Activated B cell treated with CpG ODN at 0.5 μM for 24 hours (primary cell): Measurements from ENCODE around the gene XYLT1. TPM values are rescaled to one million over a fixed set of nuclear protein-coding genes. Genes with fewer than 3 reads are reported as not detected.

ENCODE experiments used
- ATAC-seq: fragments of 200-7000 bp; cut with Tn5 transposase; one replicate; pipeline ENCODE4 v1.10.0; 2021; ENCODE audit warnings: low read depth, mild to moderate bottlenecking, moderate library complexity
- CTCF ChIA-PET: fragments of 350-600 bp; sonication (Branson Sonifier 250); formaldehyde crosslinking; loops from one replicate; lab custom pipeline; 2021; ENCODE audit warnings: antibody characterized with exemption; lab: Charles Lee
- POLR2A ChIA-PET: fragments of 350-600 bp; sonication (Branson Sonifier 250); formaldehyde crosslinking; loops from one replicate; lab custom pipeline; 2021; ENCODE audit warnings: antibody characterized with exemption; lab: Charles Lee
- DNase-seq: peaks from one replicate; pipeline ENCODE4 v3.0.0; 2022
- H3K27ac Mint-ChIP-seq: one replicate; pipeline ENCODE4 v1.8.0; 2020; ENCODE audit warnings: mixed read lengths
- H3K27me3 Mint-ChIP-seq: one replicate; pipeline ENCODE4 v1.8.0; 2021; ENCODE audit warnings: mixed read lengths
- H3K36me3 Mint-ChIP-seq: one replicate; pipeline ENCODE4 v1.8.0; 2021; ENCODE audit warnings: low read depth, mixed read lengths
- H3K4me1 Mint-ChIP-seq: one replicate; pipeline ENCODE4 v1.8.0; 2021; ENCODE audit warnings: mixed read lengths
- H3K4me3 Mint-ChIP-seq: one replicate; pipeline ENCODE4 v1.8.0; 2020; ENCODE audit warnings: mild to moderate bottlenecking, mixed read lengths
- H3K9me3 Mint-ChIP-seq: one replicate; pipeline ENCODE4 v1.8.0; 2020; ENCODE audit warnings: mixed read lengths
- CTCF ChIP-seq: fragments of 200-600 bp; IDR thresholded peaks from one replicate; pipeline ENCODE4 v1.8.0; 2022; ENCODE audit warnings: antibody characterized with exemption, mild to moderate bottlenecking
- intact Hi-C: fragments of 100-400 bp; cut with micrococcal nuclease; formaldehyde crosslinking; loops from one replicate; pipeline ENCODE4 v1.15.1; 2024
- total RNA-seq: library from RNA; stranded (reverse); gene quantifications from 2 replicates; pipeline ENCODE4 v1.2.3, GENCODE V29; 2022

Gene XYLT1
- total RNA-seq, 1 donor from 2014 or later, result 17.0 TPM

GRCh38 chr16:17204206-17204605 lies 266.6 kb downstream of the XYLT1 start:
- no peak overlapping the region for H3K27ac Mint-ChIP-seq
- no peak overlapping the region for H3K4me3 Mint-ChIP-seq
- POLR2A ChIA-PET, result no interaction called here
- no peaks in the 10 kb centered on the region for H3K27me3 Mint-ChIP-seq
- intact Hi-C loops, result no loop called here
- peaks cover 27% of the 10 kb centered on the region for H3K36me3 Mint-ChIP-seq
- DNase-seq (no peak), ATAC-seq (no peak)
- no peak for TF ChIP-seq CTCF
- peaks cover 6% of the 10 kb centered on the region for H3K4me1 Mint-ChIP-seq
- CTCF ChIA-PET, result interaction anchor here (1.4 kb wide), 1 partner anchor 10 kb away, joined by 7 read pairs; no protein-coding TSS in a partner anchor
- H3K9me3 Mint-ChIP-seq, result no peaks in the 10 kb centered on the region

- Mint-ChIP-seq H3K4me3 (no peak overlapping the region), H3K36me3 (peaks cover 32% of the 10 kb centered on the region), H3K4me1 (peaks cover 6% of the 10 kb centered on the region), H3K27ac (no peak overlapping the region), H3K9me3 (no peaks in the 10 kb centered on the region), H3K27me3 (no peaks in the 10 kb centered on the region)
- DNase-seq (no peak), ATAC-seq (no peak)
- ChIA-PET POLR2A (interaction anchor here (0.6 kb wide), 1 partner anchor 19 kb away, joined by 4 read pairs; no protein-coding TSS in a partner anchor), CTCF (no interaction called here)
- intact Hi-C loops, result no loop called here
- no peak for TF ChIP-seq CTCF
Observed at GRCh38 chr16:17203424-17203823, 267.3 kb downstream of the XYLT1 start.

GRCh38 chr16:17199135-17199534 lies 271.6 kb downstream of the XYLT1 start:
- intact Hi-C loops, result no loop called here
- no peak overlapping the region for H3K4me3 Mint-ChIP-seq
- DNase-seq, result no peak

GRCh38 chr16:17196526-17196925 lies 274.2 kb downstream of the XYLT1 start:
- CTCF ChIA-PET, result interaction anchor here (1.0 kb wide), 2 partner anchors 125 to 335 kb away, joined by 3 read pairs; no protein-coding TSS in a partner anchor
- ATAC-seq (no peak), DNase-seq (no peak)
- intact Hi-C loops, result no loop called here
- Mint-ChIP-seq H3K9me3 (no peaks in the 10 kb centered on the region), H3K4me3 (no peak overlapping the region), H3K36me3 (peaks cover 70% of the 10 kb centered on the region), H3K27ac (no peak overlapping the region), H3K27me3 (no peaks in the 10 kb centered on the region), H3K4me1 (no peaks in the 10 kb centered on the region)
- TF ChIP-seq CTCF, result no peak
- POLR2A ChIA-PET, result no interaction called here

More at GRCh38 chr16:17199135-17199534, 271.6 kb downstream of the XYLT1 start:
- TF ChIP-seq CTCF, result no peak
- ATAC-seq, result no peak
- Mint-ChIP-seq H3K9me3 (no peaks in the 10 kb centered on the region), H3K27ac (no peak overlapping the region), H3K4me1 (no peaks in the 10 kb centered on the region), H3K36me3 (peaks cover 57% of the 10 kb centered on the region), H3K27me3 (no peaks in the 10 kb centered on the region)
- POLR2A ChIA-PET, result no interaction called here
- CTCF ChIA-PET, result interaction anchor here (0.6 to 0.8 kb wide), 2 partner anchors 75 to 337 kb away, joined by 3 read pairs; no protein-coding TSS in a partner anchor

- H3K36me3 Mint-ChIP-seq, result peaks cover 65% of the 10 kb centered on the region
- no peak for TF ChIP-seq CTCF
- no peak overlapping the region for H3K27ac Mint-ChIP-seq
- DNase-seq (peak; percentile 52), ATAC-seq (peak; percentile 56)
- CTCF ChIA-PET, result interaction anchor here (0.6 to 2.3 kb wide), 10 partner anchors 11 to 385 kb away, joined by 3 to 12 read pairs (median 4); no protein-coding TSS in a partner anchor
- POLR2A ChIA-PET, result no interaction called here
- H3K4me1 Mint-ChIP-seq, result no peaks in the 10 kb centered on the region
- intact Hi-C loops, result loop anchor here (1.0 kb wide), 3 partner anchors 182 to 385 kb away; no protein-coding TSS in a partner anchor
- H3K4me3 Mint-ChIP-seq, result no peak overlapping the region
- no peaks in the 10 kb centered on the region for H3K9me3 Mint-ChIP-seq
- H3K27me3 Mint-ChIP-seq, result no peaks in the 10 kb centered on the region
Observed at GRCh38 chr16:17194190-17194780, 276.5 kb downstream of the XYLT1 start.
